Measurements from ENCODE around the gene HOXA6. TPM values are rescaled to one million over a fixed set of nuclear protein-coding genes. Genes with fewer than 3 reads are reported as not detected.

The HOXA6 gene
- polyA plus RNA-seq, 3 donors, result not detected

DNA sequence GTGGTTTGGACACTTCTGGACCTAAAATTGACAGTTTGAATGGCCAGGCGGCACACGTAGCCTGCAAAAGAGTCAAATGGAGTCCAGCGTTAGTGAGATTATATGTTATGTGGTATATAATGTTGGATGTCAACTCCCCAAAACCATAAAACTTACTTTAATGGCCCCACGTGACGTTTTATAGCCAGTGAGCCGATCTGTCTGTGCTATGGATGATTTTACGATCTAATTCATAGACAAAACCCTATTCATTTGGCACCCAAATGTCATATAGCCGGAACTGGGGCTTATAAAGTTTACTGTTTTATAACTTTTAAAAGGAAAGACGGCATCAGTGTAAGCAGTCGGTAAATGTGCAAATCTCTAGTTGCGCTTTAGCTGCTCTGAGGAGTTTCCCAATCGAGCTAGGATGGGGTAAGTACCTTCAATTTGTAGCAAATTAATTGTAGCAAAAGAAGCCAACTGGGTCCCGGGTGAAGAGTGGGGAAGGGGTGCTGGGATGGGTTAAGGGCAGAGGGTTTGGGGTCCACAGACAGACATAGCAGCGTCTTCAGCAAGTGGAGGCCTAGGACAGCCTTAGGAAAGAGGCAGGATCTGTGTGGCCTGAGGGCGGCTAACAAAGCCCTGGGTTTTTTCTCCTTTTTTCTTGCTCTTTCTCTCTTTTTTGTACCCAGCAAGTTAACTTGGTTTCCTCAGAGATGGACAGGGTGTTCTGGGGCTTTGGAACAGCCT lies 7.3 kb downstream of the HOXA6 start:
- Histone ChIP-seq H3K9ac (ENCODE audit: insufficient read depth, low read length, poor library complexity, severe bottlenecking) (no peak overlapping the region), H3K4me2 (replicated peaks; ENCODE audit: extremely low read depth, low read length, poor library complexity, severe bottlenecking) (no peak overlapping the region), H3K9me3 (replicated peaks in 1 of 2; ENCODE audit: control insufficient read depth in 1 of 2, insufficient read depth in 1 of 2, low read length in 2 of 2) (peaks cover 4 to 16% of the 10 kb centered on the region in 2 donors), H3K4me3 (replicated peaks in 1 of 3; ENCODE audit: low read depth in 2 of 3, low read length in 3 of 3) (no peak overlapping the region), H3K27ac (ENCODE audit: low read depth in 1 of 2, low read length in 2 of 2) (no peak overlapping the region), H4K20me1 (ENCODE audit: insufficient read depth, low read length) (no peaks in the 10 kb centered on the region), H3K79me2 (ENCODE audit: insufficient read depth, low read length) (no peaks in the 10 kb centered on the region), H3K36me3 (replicated peaks in 1 of 2; ENCODE audit: control insufficient read depth in 1 of 2, insufficient read depth in 2 of 2, low read length in 2 of 2) (no peaks in the 10 kb centered on the region), H3K4me1 (ENCODE audit: control insufficient read depth in 1 of 2, insufficient read depth in 2 of 2, low read length in 2 of 2) (peaks cover 10 to 16% of the 10 kb centered on the region in 2 donors), H2AFZ (ENCODE audit: insufficient read depth, low read depth, low read length, poor library complexity, severe bottlenecking) (no peak overlapping the region), H3K27me3 (ENCODE audit: control insufficient read depth in 2 of 2, insufficient read depth in 2 of 2, low read length in 2 of 2) (peaks cover 12 to 50% of the 10 kb centered on the region in 2 donors)
- TF ChIP-seq, protein P1, sequence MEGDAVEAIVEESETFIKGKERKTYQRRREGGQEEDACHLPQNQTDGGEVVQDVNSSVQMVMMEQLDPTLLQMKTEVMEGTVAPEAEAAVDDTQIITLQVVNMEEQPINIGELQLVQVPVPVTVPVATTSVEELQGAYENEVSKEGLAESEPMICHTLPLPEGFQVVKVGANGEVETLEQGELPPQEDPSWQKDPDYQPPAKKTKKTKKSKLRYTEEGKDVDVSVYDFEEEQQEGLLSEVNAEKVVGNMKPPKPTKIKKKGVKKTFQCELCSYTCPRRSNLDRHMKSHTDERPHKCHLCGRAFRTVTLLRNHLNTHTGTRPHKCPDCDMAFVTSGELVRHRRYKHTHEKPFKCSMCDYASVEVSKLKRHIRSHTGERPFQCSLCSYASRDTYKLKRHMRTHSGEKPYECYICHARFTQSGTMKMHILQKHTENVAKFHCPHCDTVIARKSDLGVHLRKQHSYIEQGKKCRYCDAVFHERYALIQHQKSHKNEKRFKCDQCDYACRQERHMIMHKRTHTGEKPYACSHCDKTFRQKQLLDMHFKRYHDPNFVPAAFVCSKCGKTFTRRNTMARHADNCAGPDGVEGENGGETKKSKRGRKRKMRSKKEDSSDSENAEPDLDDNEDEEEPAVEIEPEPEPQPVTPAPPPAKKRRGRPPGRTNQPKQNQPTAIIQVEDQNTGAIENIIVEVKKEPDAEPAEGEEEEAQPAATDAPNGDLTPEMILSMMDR (IDR thresholded peaks at IDR 0.05), result no peak
- 93% methylated on average over 6 of the region's 15 CpGs for WGBS (ENCODE audit: insufficient coverage)
- no peak overlapping the region for H3K27ac Mint-ChIP-seq
- no peak for DNase-seq
- H3K4me1 Mint-ChIP-seq, result peaks cover 24% of the 10 kb centered on the region
- H3K4me3 Mint-ChIP-seq, result no peak overlapping the region
- peaks cover 26 to 50% (median 33%) of the 10 kb centered on the region in 3 donors for H3K27me3 Mint-ChIP-seq (ENCODE audit: low read depth in 3 of 3)
- peaks cover 0 to 2% of the 10 kb centered on the region in 2 donors for H3K36me3 Mint-ChIP-seq
- intact Hi-C loops (cut with micrococcal nuclease), result loop anchor here in 1 of 2 donors (5.0 kb wide), 1 partner anchor 278 kb away; the partner anchor contains the start of gene SKAP2
- H3K9me3 Mint-ChIP-seq, result peaks cover 6 to 29% (median 19%) of the 10 kb centered on the region in 7 donors

DNA sequence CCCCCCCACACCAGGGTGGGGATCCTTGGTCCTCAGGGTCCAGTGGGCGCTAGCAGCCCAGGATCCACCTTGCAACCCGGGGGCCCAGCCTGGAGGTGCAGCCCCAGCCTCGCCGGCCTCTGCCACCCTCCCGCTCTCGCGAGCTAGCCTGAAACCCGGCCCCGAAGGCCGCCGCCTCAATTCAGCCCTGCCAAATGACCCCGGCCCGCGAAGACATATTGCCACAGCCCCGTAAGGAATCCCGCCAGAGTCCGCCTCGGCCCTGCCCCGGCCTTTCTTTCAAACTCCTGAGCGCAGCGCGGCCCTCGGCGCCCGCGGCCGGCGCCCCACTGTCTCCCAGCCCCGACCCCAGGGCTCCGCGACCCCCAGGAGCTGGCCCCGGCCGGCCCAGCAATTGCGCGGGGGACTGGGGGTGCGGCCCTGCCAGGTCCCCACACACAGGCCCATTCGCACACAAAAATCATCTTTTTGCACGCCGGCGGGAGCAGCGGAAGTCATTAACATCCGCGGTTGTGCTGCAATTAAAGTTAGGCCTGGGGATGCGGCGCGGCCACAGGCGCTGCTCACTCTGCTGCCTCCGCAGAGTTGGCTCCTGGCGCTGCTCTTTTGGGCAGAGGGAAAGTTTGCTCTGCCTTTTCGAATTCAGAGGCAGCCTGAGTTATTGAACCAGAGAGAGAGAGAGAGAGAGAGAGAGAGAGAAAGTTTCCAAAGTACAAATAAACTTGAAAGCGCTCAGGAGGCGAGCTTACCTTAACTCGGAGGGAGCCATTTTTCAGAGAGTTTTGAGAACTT lies 8.0 kb downstream of the HOXA6 start:
- peaks cover 20 to 46% (median 26%) of the 10 kb centered on the region in 3 donors for H3K27me3 Mint-ChIP-seq (ENCODE audit: low read depth in 3 of 3)
- H3K4me1 Mint-ChIP-seq, result peaks cover 27% of the 10 kb centered on the region
- no peak for DNase-seq
- Histone ChIP-seq H4K20me1 (ENCODE audit: insufficient read depth, low read length) (no peaks in the 10 kb centered on the region), H3K9ac (ENCODE audit: insufficient read depth, low read length, poor library complexity, severe bottlenecking) (no peak overlapping the region), H3K4me3 (replicated peaks in 1 of 3; ENCODE audit: low read depth in 2 of 3, low read length in 3 of 3) (no peak overlapping the region), H3K27me3 (ENCODE audit: control insufficient read depth in 2 of 2, insufficient read depth in 2 of 2, low read length in 2 of 2) (peaks cover 12 to 43% of the 10 kb centered on the region in 2 donors), H3K79me2 (ENCODE audit: insufficient read depth, low read length) (no peaks in the 10 kb centered on the region), H3K9me3 (replicated peaks in 1 of 2; ENCODE audit: control insufficient read depth in 1 of 2, insufficient read depth in 1 of 2, low read length in 2 of 2) (peaks cover 4 to 8% of the 10 kb centered on the region in 2 donors), H3K27ac (ENCODE audit: low read depth in 1 of 2, low read length in 2 of 2) (no peak overlapping the region), H3K4me2 (replicated peaks; ENCODE audit: extremely low read depth, low read length, poor library complexity, severe bottlenecking) (no peak overlapping the region), H2AFZ (ENCODE audit: insufficient read depth, low read depth, low read length, poor library complexity, severe bottlenecking) (no peak overlapping the region), H3K4me1 (ENCODE audit: control insufficient read depth in 1 of 2, insufficient read depth in 2 of 2, low read length in 2 of 2) (peaks cover 14 to 23% of the 10 kb centered on the region in 2 donors), H3K36me3 (replicated peaks in 1 of 2; ENCODE audit: control insufficient read depth in 1 of 2, insufficient read depth in 2 of 2, low read length in 2 of 2) (no peaks in the 10 kb centered on the region)
- H3K9me3 Mint-ChIP-seq, result peaks cover 3 to 22% (median 14%) of the 10 kb centered on the region in 7 donors
- 95% methylated on average over 53 of the region's 53 CpGs for WGBS (ENCODE audit: insufficient coverage)
- no peak overlapping the region for H3K4me3 Mint-ChIP-seq
- peaks cover 0 to 2% of the 10 kb centered on the region in 2 donors for H3K36me3 Mint-ChIP-seq
- intact Hi-C loops (cut with micrococcal nuclease), result loop anchor here in 1 of 2 donors (5.0 kb wide), 1 partner anchor 277 kb away; the partner anchor contains the start of gene SKAP2
- TF ChIP-seq, protein P1 (IDR thresholded peaks at IDR 0.05), result no peak
- no peak overlapping the region for H3K27ac Mint-ChIP-seq

Measured in CD14-positive monocyte (primary cell).